Brain microvascular endothelial cell (primary cell): Measurements from ENCODE around the gene CPXM1.

Experiments used
- DNase-seq: peaks from one replicate; pipeline ENCODE4 v3.0.0-alpha.2; 2020
- H3K27ac ChIP-seq: fragments of 250-450 bp; sonication (Bioruptor Pico); 2 replicates; pipeline ENCODE4 v1.5.1; 2020; ENCODE audit warnings: mild to moderate bottlenecking, moderate library complexity
- H3K27me3 ChIP-seq: fragments of 250-450 bp; sonication (Bioruptor Pico); replicated peaks from 2 replicates; pipeline ENCODE4 v1.5.1; 2020; ENCODE audit warnings: mild to moderate bottlenecking
- H3K36me3 ChIP-seq: fragments of 250-450 bp; sonication (Bioruptor Pico); replicated peaks from 2 replicates; pipeline ENCODE4 v1.5.1; 2020; ENCODE audit warnings: mild to moderate bottlenecking
- H3K4me3 ChIP-seq: 2 replicates; pipeline ENCODE4 v1.5.1; 2011; ENCODE audit warnings: low read depth, mild to moderate bottlenecking, control low read depth, low read length, moderate library complexity
- CTCF ChIP-seq: IDR thresholded peaks from 2 replicates; pipeline ENCODE4 v1.5.1; 2011; ENCODE audit warnings: low read depth, mild to moderate bottlenecking, moderate library complexity, low read length, control low read depth, inconsistent platforms; ENCODE audit errors: missing control alignments
- in situ Hi-C: cut with HindIII; loops from 2 replicates; pipeline ENCODE4 v1.10.0; 2017; ENCODE audit warnings: low sequenced_read_pairs, low pct_ligation_motif_present

The CPXM1 gene

GRCh38 chr20:2749951-2750490 lies 50.4 kb downstream of the CPXM1 start:
- H3K27me3 ChIP-seq = peaks cover 63% of the 10 kb centered on the region
- H3K4me3 ChIP-seq = no peak overlapping the region
- no peaks in the 10 kb centered on the region for H3K36me3 ChIP-seq
- H3K27ac ChIP-seq = no peak overlapping the region
- no peak for DNase-seq
- in situ Hi-C loops = no loop called here
- TF ChIP-seq CTCF = no peak

GRCh38 chr20:2749343-2749950 lies 51.0 kb downstream of the CPXM1 start:
- Histone ChIP-seq H3K27me3 (peaks cover 62% of the 10 kb centered on the region), H3K36me3 (no peaks in the 10 kb centered on the region), H3K4me3 (no peak overlapping the region), H3K27ac (no peak overlapping the region)
- no peak for TF ChIP-seq CTCF
- no peak for DNase-seq
- in situ Hi-C loops = no loop called here

- peaks cover 57% of the 10 kb centered on the region for H3K27me3 ChIP-seq
- no peak for DNase-seq
Observed at GRCh38 chr20:2748551-2749342, 51.7 kb downstream of the CPXM1 start.

GRCh38 chr20:2747676-2748235 lies 52.7 kb downstream of the CPXM1 start:
- no peak for TF ChIP-seq CTCF
- DNase-seq = no peak
- no peak overlapping the region for H3K4me3 ChIP-seq
- peaks cover 48% of the 10 kb centered on the region for H3K27me3 ChIP-seq
- H3K27ac ChIP-seq = no peak overlapping the region
- no peaks in the 10 kb centered on the region for H3K36me3 ChIP-seq
- in situ Hi-C loops = no loop called here

More at GRCh38 chr20:2748551-2749342, 51.7 kb downstream of the CPXM1 start:
- TF ChIP-seq CTCF = no peak
- Histone ChIP-seq H3K27ac (no peak overlapping the region), H3K4me3 (no peak overlapping the region), H3K36me3 (no peaks in the 10 kb centered on the region)
- in situ Hi-C loops = no loop called here

- Histone ChIP-seq H3K27me3 (peaks cover 41% of the 10 kb centered on the region), H3K27ac (no peak overlapping the region), H3K4me3 (no peak overlapping the region), H3K36me3 (no peaks in the 10 kb centered on the region)
- in situ Hi-C loops = no loop called here
- DNase-seq = no peak
- TF ChIP-seq CTCF = no peak
Observed at GRCh38 chr20:2746636-2747265, 53.7 kb downstream of the CPXM1 start.
